IMR-90 (cell line): ENCODE data around the gene SGK1. TPM values are rescaled to one million over a fixed set of nuclear protein-coding genes. Genes with fewer than 3 reads are reported as not detected.

Source experiments
- ATAC-seq: fragments of 200-7000 bp; cut with Tn5 transposase; 2 replicates; pipeline ENCODE4 v1.9.1; 2020; ENCODE audit warnings: low read depth, mild to moderate bottlenecking, moderate library complexity
- BruUV-seq: library from RNA; stranded (reverse); fragments of 400-500 nt; replicated peaks from 2 replicates; lab custom pipeline; 2021; lab: Mats Ljungman, UMichigan
- CTCF ChIA-PET: fragments of 300-600 bp; formaldehyde crosslinking; extraction: SDS; loops from one replicate; lab custom pipeline; 2021; ENCODE audit warnings: antibody characterized with exemption; lab: Yijun Ruan, JAX
- POLR2A ChIA-PET: fragments of 300-600 bp; sonication (Branson Sonifier 250); formaldehyde crosslinking; loops from one replicate; lab custom pipeline; 2022; ENCODE audit warnings: antibody characterized with exemption; ENCODE audit not compliant: unreplicated experiment; lab: Charles Lee
- DNase-seq: peaks from one replicate; pipeline ENCODE4 v3.0.0; 2013
- H2AFZ ChIP-seq: replicated peaks from 2 replicates; pipeline ENCODE3; 2013; ENCODE audit warnings: low read length, mild to moderate bottlenecking; ENCODE audit not compliant: poor library complexity
- H2AK5ac ChIP-seq: 2 replicates; pipeline ENCODE4 v1.6.1; 2013; ENCODE audit warnings: low read depth, low read length, inconsistent platforms
- H2AK9ac ChIP-seq: replicated peaks from 2 replicates; pipeline ENCODE3; 2013; ENCODE audit warnings: mild to moderate bottlenecking, low read depth, low read length, moderate library complexity; ENCODE audit not compliant: poor library complexity
- H2BK120ac ChIP-seq: 2 replicates; pipeline ENCODE4 v1.6.1; 2013; ENCODE audit warnings: low read depth, low read length, inconsistent platforms
- H2BK15ac ChIP-seq: 3 replicates; pipeline ENCODE4 v1.6.1; 2013; ENCODE audit warnings: low read depth, low read length, inconsistent platforms
- H2BK20ac ChIP-seq: 2 replicates; pipeline ENCODE4 v1.6.1; 2013; ENCODE audit warnings: low read depth, mild to moderate bottlenecking, inconsistent platforms, low read length, moderate library complexity
- H2BK5ac ChIP-seq: 2 replicates; pipeline ENCODE4 v1.6.1; 2013; ENCODE audit warnings: mild to moderate bottlenecking, low read depth, low read length, inconsistent platforms; ENCODE audit not compliant: poor library complexity, severe bottlenecking
- H3K14ac ChIP-seq: replicated peaks from 2 replicates; pipeline ENCODE4 v1.6.1; 2013; ENCODE audit warnings: low read depth, low read length, inconsistent platforms
- H3K18ac ChIP-seq: 2 replicates; pipeline ENCODE4 v1.6.1; 2013; ENCODE audit warnings: low read depth, low read length, control low read depth
- H3K23ac ChIP-seq: 2 replicates; pipeline ENCODE4 v1.6.1; 2013; ENCODE audit warnings: low read depth, low read length, inconsistent platforms
- H3K27ac ChIP-seq: 2 replicates; pipeline ENCODE4 v1.5.1; 2013; ENCODE audit warnings: mild to moderate bottlenecking, control low read depth, low read length; ENCODE audit not compliant: insufficient read depth
- H3K27me3 ChIP-seq: 2 replicates; pipeline ENCODE4 v1.6.1; 2013; ENCODE audit warnings: low read length; ENCODE audit not compliant: control insufficient read depth, insufficient read depth
- H3K36me3 ChIP-seq: 2 replicates; pipeline ENCODE4 v1.6.1; 2013; ENCODE audit warnings: low read length, mixed read lengths; ENCODE audit not compliant: control insufficient read depth, insufficient read depth
- H3K4ac ChIP-seq: 2 replicates; pipeline ENCODE4 v1.6.1; 2013; ENCODE audit warnings: low read depth, low read length, inconsistent platforms
- H3K4me1 ChIP-seq: 2 replicates; pipeline ENCODE4 v1.6.1; 2013; ENCODE audit warnings: low read length, mixed read lengths; ENCODE audit not compliant: control insufficient read depth, insufficient read depth
- H3K4me2 ChIP-seq: 2 replicates; pipeline ENCODE4 v1.6.1; 2013; ENCODE audit warnings: low read depth, mild to moderate bottlenecking, control low read depth, low read length, moderate library complexity
- H3K4me3 ChIP-seq: 2 replicates; pipeline ENCODE4 v1.5.1; 2013; ENCODE audit warnings: low read depth, mild to moderate bottlenecking, control low read depth, low read length, moderate library complexity; ENCODE audit not compliant: insufficient read depth
- H3K56ac ChIP-seq: 2 replicates; pipeline ENCODE4 v1.6.1; 2013; ENCODE audit warnings: low read length, inconsistent platforms; ENCODE audit not compliant: insufficient read depth; ENCODE audit errors: extremely low read depth
- H3K79me1 ChIP-seq, 2 experiments: 2 replicates each; pipeline ENCODE4 v1.6.1; 2013; ENCODE audit warnings: low read length in 2 of 2, inconsistent platforms in 1 of 2, low read depth in 1 of 2
- H3K9ac ChIP-seq: 2 replicates; pipeline ENCODE4 v1.6.1; 2013; ENCODE audit warnings: low read depth, low read length, control low read depth
- H3K9me1 ChIP-seq: 2 replicates; pipeline ENCODE4 v1.6.1; 2013; ENCODE audit warnings: low read length, inconsistent platforms; ENCODE audit not compliant: insufficient read depth
- H3K9me3 ChIP-seq: 2 replicates; pipeline ENCODE4 v1.6.1; 2013; ENCODE audit warnings: low read length; ENCODE audit not compliant: control insufficient read depth, insufficient read depth
- H4K20me1 ChIP-seq: 2 replicates; pipeline ENCODE4 v1.6.1; 2013; ENCODE audit warnings: low read length, inconsistent platforms; ENCODE audit not compliant: insufficient read depth
- H4K5ac ChIP-seq: 2 replicates; pipeline ENCODE4 v1.6.1; 2013; ENCODE audit warnings: mild to moderate bottlenecking, low read depth, low read length, control low read depth
- H4K8ac ChIP-seq, 2 experiments: 2 replicates each; pipeline ENCODE4 v1.6.1; 2013; ENCODE audit warnings: low read depth in 2 of 2, low read length in 2 of 2, control low read depth in 1 of 2, inconsistent platforms in 1 of 2
- H4K91ac ChIP-seq: 2 replicates; pipeline ENCODE4 v1.6.1; 2013; ENCODE audit warnings: low read depth, low read length, inconsistent platforms; ENCODE audit not compliant: insufficient read depth
- CEBPB ChIP-seq: IDR thresholded peaks from 2 replicates; pipeline ENCODE4 v1.6.1; 2012; ENCODE audit warnings: low read depth, low read length, improper control_type of control experiment
- CHD1 ChIP-seq: IDR thresholded peaks from 2 replicates; pipeline ENCODE4 v1.6.1; 2012; ENCODE audit warnings: low read depth, low read length, improper control_type of control experiment
- FOS ChIP-seq: fragments of 150-350 bp; IDR thresholded peaks from 2 replicates; pipeline ENCODE4 v1.6.1; 2016; ENCODE audit warnings: low read depth, low read length
- MXI1 ChIP-seq: IDR thresholded peaks from 2 replicates; pipeline ENCODE4 v1.6.1; 2012; ENCODE audit warnings: low read depth, mild to moderate bottlenecking, low read length, moderate library complexity, borderline replicate concordance
- NFE2L2 ChIP-seq: fragments of 150-350 bp; IDR thresholded peaks from 2 replicates; pipeline ENCODE4 v1.6.1; 2016; ENCODE audit warnings: low read depth, mild to moderate bottlenecking, low read length
- RCOR1 ChIP-seq: IDR thresholded peaks from 2 replicates; pipeline ENCODE4 v1.6.1; 2012; ENCODE audit warnings: mild to moderate bottlenecking, low read length, improper control_type of control experiment; ENCODE audit not compliant: insufficient replicate concordance
- RFX5 ChIP-seq: IDR thresholded peaks from 2 replicates; pipeline ENCODE4 v1.8.0; 2012; ENCODE audit warnings: low read depth, mild to moderate bottlenecking, low read length, moderate library complexity
- SMC3 ChIP-seq: fragments of 150-350 bp; IDR thresholded peaks from 2 replicates; pipeline ENCODE4 v1.6.1; 2016; ENCODE audit warnings: low read depth, mild to moderate bottlenecking, antibody characterized with exemption, low read length, moderate library complexity
- USF2 ChIP-seq: fragments of 150-350 bp; IDR thresholded peaks from 2 replicates; pipeline ENCODE4 v1.6.1; 2017; ENCODE audit warnings: mild to moderate bottlenecking, antibody characterized with exemption, low read length, low read depth
- WGBS, 2 experiments: methylation state at CpG; one replicate each; pipeline versions ENCODE4 v1.1.5 to v1.1.7; 2013; ENCODE audit warnings: missing lambda C conversion rate in 2 of 2; ENCODE audit not compliant: insufficient read length in 1 of 2; ENCODE audit errors: extremely low coverage in 2 of 2; 5-methylcytosine and 5-hydroxymethylcytosine counted together
- dilution Hi-C: fragments of 300-500 bp; cut with HindIII; formaldehyde crosslinking; loops from one replicate; pipeline ENCODE4 v1.14.3; 2018; ENCODE audit warnings: low sequenced_read_pairs; ENCODE audit not compliant: unreplicated experiment
- in situ Hi-C: fragments of 300-500 bp; cut with MboI; formaldehyde crosslinking; loops from 3 replicates; pipeline ENCODE4 v1.14.3; 2019; ENCODE audit warnings: low sequenced_read_pairs, inconsistent platforms, mixed read lengths
- intact Hi-C: fragments of 100-400 bp; cut with micrococcal nuclease; formaldehyde crosslinking; loops from 2 replicates; pipeline ENCODE4 v1.10.0; 2022
- polyA plus RNA-seq, 3 experiments: library from polyadenylated mRNA; depleted of rRNA; stranded (reverse); fragments of >200 nt; gene quantifications; 2 replicates each; pipeline ENCODE4 v1.2.3, GENCODE V29; 2012; ENCODE audit warnings: low replicate concordance in 1 of 3
- total RNA-seq: library from RNA; depleted of rRNA; stranded (reverse); fragments of >200 nt; gene quantifications from 2 replicates; pipeline ENCODE4 v1.2.3, GENCODE V29; 2012

Gene SGK1
- total and polyA plus RNA-seq, 2 of the 4 experiments (the other 2 are of a cell fraction), result 121 to 255 TPM

GRCh38 chr6:134331256-134331655 lies 13.3 kb upstream of the SGK1 start:
- no TSS peak for BruUV-seq
- POLR2A ChIA-PET, result no interaction called here
- Histone ChIP-seq H3K23ac (no peak overlapping the region), H3K4ac (no peak overlapping the region), H2AK9ac (no peak overlapping the region), H3K9ac (no peak overlapping the region), H3K4me2 (no peak overlapping the region), H3K14ac (no peak overlapping the region), H2BK15ac (no peak overlapping the region), H4K20me1 (no peaks in the 10 kb centered on the region), H3K79me1 (no peaks in the 10 kb centered on the region), H3K9me1 (no peaks in the 10 kb centered on the region), H3K9me3 (no peaks in the 10 kb centered on the region), H3K27ac (no peak overlapping the region), H3K36me3 (no peaks in the 10 kb centered on the region), H3K56ac (no peak overlapping the region), H2BK120ac (no peak overlapping the region), H4K5ac (no peak overlapping the region), H3K4me1 (no peaks in the 10 kb centered on the region), H4K8ac (no peak overlapping the region), H3K27me3 (no peaks in the 10 kb centered on the region), H3K18ac (no peak overlapping the region), H2BK5ac (no peak overlapping the region), H2AK5ac (no peak overlapping the region), H3K4me3 (no peak overlapping the region), H2AFZ (no peak overlapping the region), H4K91ac (no peak overlapping the region), H2BK20ac (no peak overlapping the region)
- WGBS, 2 experiments, result no CpG with 5 or more reads among the region's 2 CpGs
- no peak for ATAC-seq
- in situ Hi-C loops (no loop called here), dilution Hi-C loops (no loop called here), intact Hi-C loops (no loop called here)
- no peak for TF ChIP-seq USF2
- TF ChIP-seq FOS, result no peak
- no peak for TF ChIP-seq MXI1
- no peak for TF ChIP-seq NFE2L2
- TF ChIP-seq SMC3, result no peak
- TF ChIP-seq RFX5, result no peak
- no peak for TF ChIP-seq CHD1
- no peak for TF ChIP-seq CEBPB
- no peak for TF ChIP-seq RCOR1
- DNase-seq, result no peak
- CTCF ChIA-PET, result no interaction called here
